IPS DF 6.9 (cell line): ENCODE data around the gene PDGFC.

Experiments used
- DNase-seq: peaks from one replicate; pipeline ENCODE4 v3.0.0-alpha.2; 2013; ENCODE audit warnings: low read depth, low spot score
- H3K27ac ChIP-seq: one replicate; pipeline ENCODE4 v1.5.1; 2013; ENCODE audit warnings: low read length, control low read depth
- H3K27me3 ChIP-seq: 2 replicates; pipeline ENCODE4 v1.6.1; 2013; ENCODE audit warnings: mild to moderate bottlenecking, low read length; ENCODE audit not compliant: control insufficient read depth, insufficient read depth
- H3K36me3 ChIP-seq: 2 replicates; pipeline ENCODE4 v1.6.1; 2013; ENCODE audit warnings: low read length; ENCODE audit not compliant: control insufficient read depth, insufficient read depth
- H3K4me1 ChIP-seq: 2 replicates; pipeline ENCODE4 v1.6.1; 2013; ENCODE audit warnings: low read length; ENCODE audit not compliant: control insufficient read depth, insufficient read depth
- H3K4me3 ChIP-seq: 2 replicates; pipeline ENCODE4 v1.5.1; 2013; ENCODE audit warnings: mild to moderate bottlenecking, low read length
- H3K9me3 ChIP-seq: 2 replicates; pipeline ENCODE4 v1.6.1; 2013; ENCODE audit warnings: low read length, inconsistent platforms; ENCODE audit not compliant: control insufficient read depth, insufficient read depth
- WGBS: extraction: QIAGEN DNeasy Blood & Tissue Kit; methylation state at CpG from one replicate; pipeline ENCODE4 v1.1.7; 2013; ENCODE audit warnings: mixed read lengths, missing lambda C conversion rate; ENCODE audit not compliant: insufficient read length, insufficient coverage; 5-methylcytosine and 5-hydroxymethylcytosine counted together

Gene PDGFC

GRCh38 chr4:156971676-156972378 lies at the start of gene PDGFC:
PDGFC (minus strand) TSS chr4:156971799; CDS start chr4:156970903, 896 bp downstream.
- no peaks in the 10 kb centered on the region for H3K9me3 ChIP-seq
- no peak within 1 kb of the TSS for H3K27ac ChIP-seq
- H3K4me3 ChIP-seq = peak within 1 kb of the TSS; percentile 77; the same call in 1 of the 2 replicates
- no peaks in the 10 kb centered on the region; the same call in 1 of the 2 replicates for H3K4me1 ChIP-seq
- no CpG with 5 or more reads among the region's 60 CpGs for WGBS
- no peaks in the 10 kb centered on the region for H3K36me3 ChIP-seq
- DNase-seq = peak; percentile 29
- no peaks in the 10 kb centered on the region; the same call in 1 of the 2 replicates for H3K27me3 ChIP-seq

GRCh38 chr4:157020882-157021281 lies 49.3 kb upstream of the PDGFC start:
- Histone ChIP-seq H3K9me3 (no peaks in the 10 kb centered on the region), H3K4me1 (no peaks in the 10 kb centered on the region), H3K36me3 (no peaks in the 10 kb centered on the region), H3K4me3 (no peak overlapping the region), H3K27ac (no peak overlapping the region), H3K27me3 (no peaks in the 10 kb centered on the region)
- DNase-seq = no peak
- WGBS = no CpG with 5 or more reads among the region's 1 CpG

- WGBS = no CpG with 5 or more reads among the region's 3 CpGs
- no peaks in the 10 kb centered on the region for H3K27me3 ChIP-seq
- DNase-seq = no peak
Observed at GRCh38 chr4:157018920-157019490, 47.4 kb upstream of the PDGFC start.

GRCh38 chr4:157014621-157015591 lies 43.3 kb upstream of the PDGFC start:
- DNase-seq = no peak

More at GRCh38 chr4:157018920-157019490, 47.4 kb upstream of the PDGFC start:
- H3K4me1 ChIP-seq = peaks cover 1% of the 10 kb centered on the region; the same call in 1 of the 2 replicates
- no peak overlapping the region for H3K27ac ChIP-seq
- H3K9me3 ChIP-seq = no peaks in the 10 kb centered on the region
- no peak overlapping the region for H3K4me3 ChIP-seq
- H3K36me3 ChIP-seq = no peaks in the 10 kb centered on the region

GRCh38 chr4:157013656-157014055 lies 42.1 kb upstream of the PDGFC start:
- Histone ChIP-seq H3K4me3 (no peak overlapping the region), H3K27ac (no peak overlapping the region), H3K4me1 (peaks cover 1% of the 10 kb centered on the region; the same call in 1 of the 2 replicates), H3K9me3 (no peaks in the 10 kb centered on the region), H3K36me3 (no peaks in the 10 kb centered on the region), H3K27me3 (no peaks in the 10 kb centered on the region)
- WGBS = no CpG with 5 or more reads among the region's 4 CpGs
- no peak for DNase-seq

More at GRCh38 chr4:157014621-157015591, 43.3 kb upstream of the PDGFC start:
- Histone ChIP-seq H3K4me1 (peaks cover 1% of the 10 kb centered on the region; the same call in 1 of the 2 replicates), H3K4me3 (no peak overlapping the region), H3K27ac (no peak overlapping the region), H3K27me3 (no peaks in the 10 kb centered on the region), H3K36me3 (no peaks in the 10 kb centered on the region), H3K9me3 (no peaks in the 10 kb centered on the region)
- WGBS = no CpG with 5 or more reads among the region's 13 CpGs

- Histone ChIP-seq H3K36me3 (no peaks in the 10 kb centered on the region), H3K9me3 (no peaks in the 10 kb centered on the region), H3K27me3 (no peaks in the 10 kb centered on the region), H3K4me3 (no peak overlapping the region), H3K27ac (no peak overlapping the region), H3K4me1 (peaks cover 1% of the 10 kb centered on the region; the same call in 1 of the 2 replicates)
- no CpG with 5 or more reads among the region's 2 CpGs for WGBS
- no peak for DNase-seq
Observed at GRCh38 chr4:157012781-157013180, 41.2 kb upstream of the PDGFC start.

- DNase-seq = no peak
- H3K36me3 ChIP-seq = no peaks in the 10 kb centered on the region
- no peak overlapping the region for H3K27ac ChIP-seq
Observed at GRCh38 chr4:157012296-157012695, 40.7 kb upstream of the PDGFC start.

GRCh38 chr4:157010630-157011029 lies 39.0 kb upstream of the PDGFC start:
- Histone ChIP-seq H3K36me3 (no peaks in the 10 kb centered on the region), H3K27ac (no peak overlapping the region), H3K4me1 (peaks cover 1% of the 10 kb centered on the region; the same call in 1 of the 2 replicates), H3K27me3 (no peaks in the 10 kb centered on the region), H3K9me3 (no peaks in the 10 kb centered on the region), H3K4me3 (no peak overlapping the region)
- no CpG with 5 or more reads among the region's 2 CpGs for WGBS
- DNase-seq = no peak

More at GRCh38 chr4:157012296-157012695, 40.7 kb upstream of the PDGFC start:
- H3K4me3 ChIP-seq = no peak overlapping the region
- H3K27me3 ChIP-seq = no peaks in the 10 kb centered on the region
- H3K9me3 ChIP-seq = no peaks in the 10 kb centered on the region
- H3K4me1 ChIP-seq = peaks cover 1% of the 10 kb centered on the region; the same call in 1 of the 2 replicates

GRCh38 chr4:157005831-157006230 lies 34.2 kb upstream of the PDGFC start:
- Histone ChIP-seq H3K36me3 (no peaks in the 10 kb centered on the region), H3K4me1 (no peaks in the 10 kb centered on the region), H3K4me3 (no peak overlapping the region), H3K27ac (no peak overlapping the region), H3K27me3 (no peaks in the 10 kb centered on the region), H3K9me3 (no peaks in the 10 kb centered on the region)
- no peak for DNase-seq
- WGBS = 100% methylated on average over 2 of the region's 3 CpGs

GRCh38 chr4:157005193-157005592 lies 33.6 kb upstream of the PDGFC start:
- H3K36me3 ChIP-seq = no peaks in the 10 kb centered on the region
- H3K4me1 ChIP-seq = no peaks in the 10 kb centered on the region
- DNase-seq = no peak
- H3K27me3 ChIP-seq = no peaks in the 10 kb centered on the region
- H3K9me3 ChIP-seq = no peaks in the 10 kb centered on the region
- H3K4me3 ChIP-seq = no peak overlapping the region
- WGBS = no CpG with 5 or more reads among the region's 2 CpGs
- no peak overlapping the region for H3K27ac ChIP-seq
